ENCODE measurements around the gene PAK1.

Gene PAK1

DNA sequence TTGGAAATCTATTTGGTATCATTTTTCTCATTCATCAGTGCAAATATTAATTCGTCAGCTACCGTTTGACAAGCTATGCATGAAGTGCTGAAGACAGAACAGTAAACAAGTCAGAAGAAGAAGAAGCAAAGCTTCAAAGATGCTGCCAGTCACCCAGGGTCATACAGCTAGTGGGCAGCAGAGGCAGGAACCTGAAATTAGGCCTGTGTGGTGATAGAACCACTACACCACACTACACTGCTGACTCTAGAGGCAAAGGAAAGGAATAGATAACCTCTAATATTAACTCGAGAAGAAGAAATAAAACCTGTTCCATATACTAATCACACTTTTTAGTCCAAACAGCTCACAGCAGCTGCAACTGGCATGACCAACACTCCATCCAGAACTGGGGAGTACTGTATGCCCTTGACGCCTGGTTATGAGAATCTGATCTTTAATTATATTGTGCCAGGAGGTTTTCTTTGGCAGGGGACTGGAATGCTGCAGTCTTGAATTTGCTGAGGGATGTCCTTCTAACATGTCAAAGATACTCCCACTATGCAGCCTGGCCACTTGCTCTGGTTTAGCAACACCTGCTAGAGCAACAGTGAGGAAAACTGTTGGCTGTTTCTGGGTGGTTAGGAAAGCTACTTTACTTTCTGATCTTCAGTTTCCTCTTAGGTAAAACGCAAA lies 73.0 kb downstream of the PAK1 start (continued):
- TF ChIP-seq, protein P1, sequence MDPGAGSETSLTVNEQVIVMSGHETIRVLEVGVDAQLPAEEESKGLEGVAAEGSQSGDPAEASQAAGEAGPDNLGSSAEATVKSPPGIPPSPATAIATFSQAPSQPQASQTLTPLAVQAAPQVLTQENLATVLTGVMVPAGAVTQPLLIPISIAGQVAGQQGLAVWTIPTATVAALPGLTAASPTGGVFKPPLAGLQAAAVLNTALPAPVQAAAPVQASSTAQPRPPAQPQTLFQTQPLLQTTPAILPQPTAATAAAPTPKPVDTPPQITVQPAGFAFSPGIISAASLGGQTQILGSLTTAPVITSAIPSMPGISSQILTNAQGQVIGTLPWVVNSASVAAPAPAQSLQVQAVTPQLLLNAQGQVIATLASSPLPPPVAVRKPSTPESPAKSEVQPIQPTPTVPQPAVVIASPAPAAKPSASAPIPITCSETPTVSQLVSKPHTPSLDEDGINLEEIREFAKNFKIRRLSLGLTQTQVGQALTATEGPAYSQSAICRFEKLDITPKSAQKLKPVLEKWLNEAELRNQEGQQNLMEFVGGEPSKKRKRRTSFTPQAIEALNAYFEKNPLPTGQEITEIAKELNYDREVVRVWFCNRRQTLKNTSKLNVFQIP (CRISPR knock-in tag; IDR thresholded peaks at IDR 0.05; ENCODE audit: borderline replicate concordance, low read depth) = no peak

- TF ChIP-seq, protein P2, sequence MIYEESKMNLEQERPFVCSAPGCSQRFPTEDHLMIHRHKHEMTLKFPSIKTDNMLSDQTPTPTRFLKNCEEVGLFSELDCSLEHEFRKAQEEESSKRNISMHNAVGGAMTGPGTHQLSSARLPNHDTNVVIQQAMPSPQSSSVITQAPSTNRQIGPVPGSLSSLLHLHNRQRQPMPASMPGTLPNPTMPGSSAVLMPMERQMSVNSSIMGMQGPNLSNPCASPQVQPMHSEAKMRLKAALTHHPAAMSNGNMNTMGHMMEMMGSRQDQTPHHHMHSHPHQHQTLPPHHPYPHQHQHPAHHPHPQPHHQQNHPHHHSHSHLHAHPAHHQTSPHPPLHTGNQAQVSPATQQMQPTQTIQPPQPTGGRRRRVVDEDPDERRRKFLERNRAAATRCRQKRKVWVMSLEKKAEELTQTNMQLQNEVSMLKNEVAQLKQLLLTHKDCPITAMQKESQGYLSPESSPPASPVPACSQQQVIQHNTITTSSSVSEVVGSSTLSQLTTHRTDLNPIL (CRISPR knock-in tag; IDR thresholded peaks at IDR 0.05; ENCODE audit: low read depth) = no peak
- no peak for TF ChIP-seq ZFP3 (CRISPR knock-in tag; IDR thresholded peaks at IDR 0.05)
- no peak for TF ChIP-seq ZNF8 (CRISPR knock-in tag; IDR thresholded peaks at IDR 0.05)
- TF ChIP-seq, protein P3, sequence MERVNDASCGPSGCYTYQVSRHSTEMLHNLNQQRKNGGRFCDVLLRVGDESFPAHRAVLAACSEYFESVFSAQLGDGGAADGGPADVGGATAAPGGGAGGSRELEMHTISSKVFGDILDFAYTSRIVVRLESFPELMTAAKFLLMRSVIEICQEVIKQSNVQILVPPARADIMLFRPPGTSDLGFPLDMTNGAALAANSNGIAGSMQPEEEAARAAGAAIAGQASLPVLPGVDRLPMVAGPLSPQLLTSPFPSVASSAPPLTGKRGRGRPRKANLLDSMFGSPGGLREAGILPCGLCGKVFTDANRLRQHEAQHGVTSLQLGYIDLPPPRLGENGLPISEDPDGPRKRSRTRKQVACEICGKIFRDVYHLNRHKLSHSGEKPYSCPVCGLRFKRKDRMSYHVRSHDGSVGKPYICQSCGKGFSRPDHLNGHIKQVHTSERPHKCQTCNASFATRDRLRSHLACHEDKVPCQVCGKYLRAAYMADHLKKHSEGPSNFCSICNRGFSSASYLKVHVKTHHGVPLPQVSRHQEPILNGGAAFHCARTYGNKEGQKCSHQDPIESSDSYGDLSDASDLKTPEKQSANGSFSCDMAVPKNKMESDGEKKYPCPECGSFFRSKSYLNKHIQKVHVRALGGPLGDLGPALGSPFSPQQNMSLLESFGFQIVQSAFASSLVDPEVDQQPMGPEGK (CRISPR knock-in tag; IDR thresholded peaks at IDR 0.05; ENCODE audit: borderline replicate concordance) = no peak
- no peak for TF ChIP-seq PPARA (CRISPR knock-in tag; IDR thresholded peaks at IDR 0.05; ENCODE audit: borderline replicate concordance)
- TF ChIP-seq OSR1 (CRISPR knock-in tag; IDR thresholded peaks at IDR 0.05) = no peak
- no peak for TF ChIP-seq RARB (CRISPR knock-in tag; IDR thresholded peaks at IDR 0.05)
- no peak for TF ChIP-seq BACH2 (CRISPR knock-in tag; IDR thresholded peaks at IDR 0.05; ENCODE audit: borderline replicate concordance)
- TF ChIP-seq SNAI2 (CRISPR knock-in tag; IDR thresholded peaks at IDR 0.05) = no peak
- TF ChIP-seq ZC3H10 (CRISPR knock-in tag; IDR thresholded peaks at IDR 0.05) = no peak
- TF ChIP-seq ZNF70 (CRISPR knock-in tag; IDR thresholded peaks at IDR 0.05) = no peak
- TF ChIP-seq TOX (CRISPR knock-in tag; IDR thresholded peaks at IDR 0.05; ENCODE audit: borderline replicate concordance) = no peak
- TF ChIP-seq ESRRG (CRISPR knock-in tag; IDR thresholded peaks at IDR 0.05) = no peak
- ATAC-seq = no peak
Observed at GRCh38 chr11:77400271-77400670, 73.6 kb downstream of the PAK1 start.

DNA sequence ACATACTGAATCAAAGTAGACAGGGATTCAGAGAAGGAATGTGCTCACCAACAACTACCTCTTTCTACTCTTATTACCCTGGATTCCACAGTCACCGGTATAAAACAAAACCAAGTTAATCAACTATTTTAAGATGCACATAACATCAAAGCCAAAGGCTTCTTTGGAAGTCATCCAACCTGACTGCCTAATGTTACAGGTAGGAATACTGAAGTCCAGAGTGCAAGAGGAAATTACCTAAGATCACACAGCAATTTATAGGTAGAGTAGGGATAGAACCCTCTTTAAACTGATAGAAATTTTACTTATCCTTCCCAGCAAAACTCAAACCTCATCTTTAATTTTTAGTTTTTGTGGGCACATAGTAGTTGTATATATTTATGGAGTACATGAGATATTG lies 76.3 kb downstream of the PAK1 start:
- ATAC-seq = no peak
- TF ChIP-seq ESRRG (CRISPR knock-in tag; IDR thresholded peaks at IDR 0.05) (no peak), TCF4 (CRISPR knock-in tag; IDR thresholded peaks at IDR 0.05; ENCODE audit: borderline replicate concordance) (no peak), ZNF70 (CRISPR knock-in tag; IDR thresholded peaks at IDR 0.05) (no peak), GLIS3 (CRISPR knock-in tag; IDR thresholded peaks at IDR 0.05) (no peak), CSDC2 (CRISPR knock-in tag; IDR thresholded peaks at IDR 0.05) (no peak)
- TF ChIP-seq, protein P4, sequence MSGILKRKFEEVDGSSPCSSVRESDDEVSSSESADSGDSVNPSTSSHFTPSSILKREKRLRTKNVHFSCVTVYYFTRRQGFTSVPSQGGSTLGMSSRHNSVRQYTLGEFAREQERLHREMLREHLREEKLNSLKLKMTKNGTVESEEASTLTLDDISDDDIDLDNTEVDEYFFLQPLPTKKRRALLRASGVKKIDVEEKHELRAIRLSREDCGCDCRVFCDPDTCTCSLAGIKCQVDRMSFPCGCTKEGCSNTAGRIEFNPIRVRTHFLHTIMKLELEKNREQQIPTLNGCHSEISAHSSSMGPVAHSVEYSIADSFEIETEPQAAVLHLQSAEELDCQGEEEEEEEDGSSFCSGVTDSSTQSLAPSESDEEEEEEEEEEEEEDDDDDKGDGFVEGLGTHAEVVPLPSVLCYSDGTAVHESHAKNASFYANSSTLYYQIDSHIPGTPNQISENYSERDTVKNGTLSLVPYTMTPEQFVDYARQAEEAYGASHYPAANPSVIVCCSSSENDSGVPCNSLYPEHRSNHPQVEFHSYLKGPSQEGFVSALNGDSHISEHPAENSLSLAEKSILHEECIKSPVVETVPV (CRISPR knock-in tag; IDR thresholded peaks at IDR 0.05) = no peak

DNA sequence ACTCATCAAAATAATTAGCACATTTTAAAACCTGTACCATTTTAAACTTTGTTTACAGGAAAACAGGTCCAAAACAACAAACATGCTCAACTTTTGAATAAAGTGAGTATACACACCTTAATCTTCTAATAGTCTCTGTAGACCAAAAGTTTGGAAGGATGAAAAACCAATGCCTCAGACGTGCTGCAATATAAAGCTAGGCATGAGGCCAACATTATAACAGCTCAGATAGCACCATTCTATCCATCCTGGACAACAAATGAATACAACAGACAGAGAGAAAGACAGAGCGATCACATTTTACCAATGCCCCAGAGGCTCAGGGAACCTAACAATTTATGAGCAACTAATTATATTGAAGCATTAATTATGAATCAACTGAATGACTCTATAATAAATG lies 77.0 kb downstream of the PAK1 start:
- ATAC-seq = no peak
- TF ChIP-seq ZNF70 (CRISPR knock-in tag; IDR thresholded peaks at IDR 0.05) = no peak
- TF ChIP-seq, protein P3 (CRISPR knock-in tag; IDR thresholded peaks at IDR 0.05; ENCODE audit: borderline replicate concordance) = no peak
- no peak for TF ChIP-seq ARNTL (CRISPR knock-in tag; IDR thresholded peaks at IDR 0.05; ENCODE audit: borderline replicate concordance, low read depth)
- TF ChIP-seq, protein P5, sequence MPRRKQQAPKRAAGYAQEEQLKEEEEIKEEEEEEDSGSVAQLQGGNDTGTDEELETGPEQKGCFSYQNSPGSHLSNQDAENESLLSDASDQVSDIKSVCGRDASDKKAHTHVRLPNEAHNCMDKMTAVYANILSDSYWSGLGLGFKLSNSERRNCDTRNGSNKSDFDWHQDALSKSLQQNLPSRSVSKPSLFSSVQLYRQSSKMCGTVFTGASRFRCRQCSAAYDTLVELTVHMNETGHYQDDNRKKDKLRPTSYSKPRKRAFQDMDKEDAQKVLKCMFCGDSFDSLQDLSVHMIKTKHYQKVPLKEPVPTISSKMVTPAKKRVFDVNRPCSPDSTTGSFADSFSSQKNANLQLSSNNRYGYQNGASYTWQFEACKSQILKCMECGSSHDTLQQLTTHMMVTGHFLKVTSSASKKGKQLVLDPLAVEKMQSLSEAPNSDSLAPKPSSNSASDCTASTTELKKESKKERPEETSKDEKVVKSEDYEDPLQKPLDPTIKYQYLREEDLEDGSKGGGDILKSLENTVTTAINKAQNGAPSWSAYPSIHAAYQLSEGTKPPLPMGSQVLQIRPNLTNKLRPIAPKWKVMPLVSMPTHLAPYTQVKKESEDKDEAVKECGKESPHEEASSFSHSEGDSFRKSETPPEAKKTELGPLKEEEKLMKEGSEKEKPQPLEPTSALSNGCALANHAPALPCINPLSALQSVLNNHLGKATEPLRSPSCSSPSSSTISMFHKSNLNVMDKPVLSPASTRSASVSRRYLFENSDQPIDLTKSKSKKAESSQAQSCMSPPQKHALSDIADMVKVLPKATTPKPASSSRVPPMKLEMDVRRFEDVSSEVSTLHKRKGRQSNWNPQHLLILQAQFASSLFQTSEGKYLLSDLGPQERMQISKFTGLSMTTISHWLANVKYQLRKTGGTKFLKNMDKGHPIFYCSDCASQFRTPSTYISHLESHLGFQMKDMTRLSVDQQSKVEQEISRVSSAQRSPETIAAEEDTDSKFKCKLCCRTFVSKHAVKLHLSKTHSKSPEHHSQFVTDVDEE (CRISPR knock-in tag; IDR thresholded peaks at IDR 0.05) = no peak
- no peak for TF ChIP-seq ZNF565 (CRISPR knock-in tag; conservative IDR thresholded peaks at IDR 0.05; ENCODE audit: low read depth)
- no peak for TF ChIP-seq TOX (CRISPR knock-in tag; IDR thresholded peaks at IDR 0.05; ENCODE audit: borderline replicate concordance)
- TF ChIP-seq, protein P4 (CRISPR knock-in tag; IDR thresholded peaks at IDR 0.05) = no peak
- TF ChIP-seq GLIS3 (CRISPR knock-in tag; IDR thresholded peaks at IDR 0.05) = no peak
- no peak for TF ChIP-seq SNAI2 (CRISPR knock-in tag; IDR thresholded peaks at IDR 0.05)
- no peak for TF ChIP-seq ISL1 (CRISPR knock-in tag; IDR thresholded peaks at IDR 0.05)
- no peak for TF ChIP-seq ZNF8 (CRISPR knock-in tag; IDR thresholded peaks at IDR 0.05)

All from SK-N-SH treated with all-trans-retinoic acid at 6 μM for 48 hours (cell line).